GM19467 (cell line): ENCODE results near the gene DDX41.
A peak's percentile ranks its signal among the peaks of the same experiment; 100 is the strongest.
"Not testable (repeated sequence)": the region's sequence is repeated elsewhere in the genome, so short reads cannot be mapped to it uniquely, and the experiment has no call there.

Source experiments
- ATAC-seq: cut with Tn5 transposase; IDR thresholded peaks from one replicate; pipeline ENCODE4 v1.9.1; 2021; ENCODE audit warnings: mild to moderate bottlenecking, moderate library complexity; ENCODE audit not compliant: unreplicated experiment

Gene DDX41

GRCh38 chr5:177516601-177517568 is at the start of gene DDX41:
Gene DDX41, minus strand, starts transcription at chr5:177516961. Its CDS starts 16 bp downstream, at chr5:177516945.
- peak; percentile 74 for ATAC-seq

GRCh38 chr5:177565046-177565445 is 48.3 kb upstream of the DDX41 start:
- ATAC-seq, result no peak

GRCh38 chr5:177559446-177559941 is 42.7 kb upstream of the DDX41 start:
- not testable (repeated sequence) for ATAC-seq

GRCh38 chr5:177557796-177558195 is 41.0 kb upstream of the DDX41 start:
- ATAC-seq, result no peak

GRCh38 chr5:177557041-177557647 is 40.4 kb upstream of the DDX41 start:
- ATAC-seq, result no peak

GRCh38 chr5:177555665-177556064 is 38.9 kb upstream of the DDX41 start:
- no peak for ATAC-seq

- ATAC-seq, result no peak
These were observed 38.5 kb upstream of the DDX41 start for GRCh38 chr5:177555228-177555627.

- peak; percentile 83 for ATAC-seq
These were observed 37.8 kb upstream of the DDX41 start, which contains the start of gene FAM193B for GRCh38 chr5:177554474-177555111. Gene FAM193B, minus strand, starts transcription at chr5:177554563. Its CDS starts 105 bp downstream, at chr5:177554458.

- peak; percentile 36 for ATAC-seq
These were observed 37.1 kb upstream of the DDX41 start for GRCh38 chr5:177553671-177554429.

- ATAC-seq, result no peak
These were observed 36.2 kb upstream of the DDX41 start for GRCh38 chr5:177552839-177553455.

GRCh38 chr5:177550122-177550521 is 33.4 kb upstream of the DDX41 start:
- no peak for ATAC-seq

GRCh38 chr5:177548495-177548894 is 31.7 kb upstream of the DDX41 start:
- no peak for ATAC-seq

GRCh38 chr5:177547736-177548135 is 31.0 kb upstream of the DDX41 start:
- no peak for ATAC-seq

GRCh38 chr5:177546258-177546741 is 29.5 kb upstream of the DDX41 start:
- ATAC-seq, result no peak

- ATAC-seq, result no peak
These were observed 28.9 kb upstream of the DDX41 start for GRCh38 chr5:177545487-177546257.

GRCh38 chr5:177542816-177543465 is 26.2 kb upstream of the DDX41 start:
- no peak for ATAC-seq

GRCh38 chr5:177540438-177540837 is 23.7 kb upstream of the DDX41 start:
- ATAC-seq, result no peak

GRCh38 chr5:177539411-177539810 is 22.6 kb upstream of the DDX41 start:
- no peak for ATAC-seq

- ATAC-seq, result no peak
These were observed 22.1 kb upstream of the DDX41 start for GRCh38 chr5:177538876-177539275.
